HG02642 (cell line): ENCODE data around the gene BPI.
"Not testable (repeated sequence)": the region's sequence is repeated elsewhere in the genome, so short reads cannot be mapped to it uniquely, and the experiment has no call there.

Experiments used
- ATAC-seq: cut with Tn5 transposase; IDR thresholded peaks from one replicate; pipeline ENCODE4 v1.9.1; 2021; ENCODE audit warnings: mild to moderate bottlenecking; ENCODE audit not compliant: unreplicated experiment, poor library complexity

BPI gene

GRCh38 chr20:38353316-38353715, 49.4 kb downstream of the BPI start:
- ATAC-seq = no peak

DNA sequence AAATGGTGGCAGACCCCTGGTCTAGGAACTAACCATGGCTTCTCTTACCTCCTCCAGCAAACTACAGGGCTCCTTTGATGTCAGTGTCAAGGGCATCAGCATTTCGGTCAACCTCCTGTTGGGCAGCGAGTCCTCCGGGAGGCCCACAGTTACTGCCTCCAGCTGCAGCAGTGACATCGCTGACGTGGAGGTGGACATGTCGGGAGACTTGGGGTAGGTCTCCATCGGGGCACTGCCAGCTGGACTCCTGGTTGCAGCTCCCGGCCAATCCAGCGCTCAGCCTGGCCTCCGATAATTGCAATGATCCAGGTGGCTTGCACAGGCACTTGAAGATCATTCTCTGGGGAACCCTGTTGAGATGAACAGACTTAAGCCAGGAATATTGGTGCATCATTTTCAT, 50.3 kb downstream of the BPI start:
- ATAC-seq = no peak

DNA sequence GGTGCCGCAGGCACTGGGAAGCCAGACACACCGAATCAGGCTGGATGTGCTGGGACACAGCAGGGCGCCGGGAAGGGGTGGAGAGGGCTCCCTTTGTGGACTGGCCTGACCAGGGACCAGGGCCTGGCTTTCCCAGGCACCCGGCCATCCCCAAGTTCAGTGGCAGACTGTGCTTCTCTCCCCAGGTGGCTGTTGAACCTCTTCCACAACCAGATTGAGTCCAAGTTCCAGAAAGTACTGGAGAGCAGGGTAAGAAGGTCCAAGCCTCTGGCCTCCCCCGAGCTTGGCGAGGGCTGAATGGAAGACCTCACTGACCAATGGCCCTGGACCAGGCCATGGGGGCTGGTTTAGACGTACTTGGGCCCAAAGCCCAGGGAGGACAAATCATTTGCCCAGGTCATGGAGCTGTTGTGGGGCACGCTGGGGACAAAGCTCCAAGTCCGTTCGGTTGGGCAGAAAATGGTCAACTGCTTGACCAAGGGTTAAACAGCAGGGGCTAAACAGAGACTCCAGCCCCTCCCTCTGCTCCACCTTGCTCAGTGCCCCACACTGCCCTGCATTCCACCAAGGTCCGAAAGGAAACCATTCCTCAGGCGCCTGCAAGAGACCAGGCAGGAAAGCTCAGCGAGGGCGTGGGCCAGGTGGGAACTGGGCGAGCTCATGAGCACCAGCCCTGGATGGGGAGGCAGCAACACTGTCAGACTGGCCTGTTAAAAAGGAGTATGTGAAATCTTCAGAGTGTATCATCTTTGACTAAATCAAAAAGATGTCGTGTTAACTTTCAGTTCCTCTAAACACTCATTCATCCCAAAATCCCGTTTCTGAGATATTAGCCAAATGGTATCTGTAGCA, 51.4 kb downstream of the BPI start:
- no peak for ATAC-seq

DNA sequence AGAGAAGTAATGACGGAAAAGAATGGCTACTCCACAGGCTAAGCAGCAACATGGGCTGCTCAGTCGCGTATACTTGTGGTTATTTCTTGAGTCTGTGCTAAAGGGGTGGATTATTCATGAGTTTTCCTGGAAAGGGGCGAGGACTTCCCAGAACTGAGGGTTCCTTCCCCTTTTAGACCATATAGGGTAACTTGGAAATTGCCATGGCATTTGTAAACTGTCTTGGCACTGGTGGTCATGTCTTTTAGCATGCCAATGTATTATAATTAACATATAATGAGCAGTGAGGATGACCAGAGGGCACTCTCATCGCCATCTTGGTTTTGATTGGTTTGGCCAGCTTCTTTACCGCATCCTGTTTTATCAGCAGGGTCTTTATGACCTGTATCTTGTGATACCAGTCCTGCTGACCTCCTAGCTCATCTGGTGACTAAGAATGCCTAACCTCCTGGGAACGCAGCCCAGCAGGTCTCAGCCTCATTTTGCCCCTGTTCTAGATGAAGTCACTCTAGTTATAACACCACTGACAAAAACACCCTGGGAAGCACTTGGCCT, 53.8 kb downstream of the BPI start:
- no peak for ATAC-seq

DNA sequence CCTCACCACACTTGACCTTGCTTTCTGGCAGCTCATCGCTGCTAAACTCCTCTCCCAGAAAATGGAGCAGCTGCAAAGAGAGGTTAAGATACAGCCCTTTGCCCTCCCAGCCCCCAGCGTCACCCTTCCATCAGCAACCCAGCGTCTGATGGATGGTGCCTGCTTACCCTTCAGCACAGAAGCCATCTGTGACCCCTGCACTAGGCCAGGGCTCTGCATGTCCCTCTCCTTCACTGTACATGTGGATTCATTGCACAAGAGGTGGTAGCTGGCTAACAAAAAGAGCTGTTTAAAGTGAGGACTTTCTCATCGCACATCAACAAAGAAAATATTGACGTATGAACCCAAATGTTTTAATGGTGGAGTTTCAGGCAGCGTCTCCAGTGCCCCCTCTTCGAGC, 54.6 kb downstream of the BPI start:
- ATAC-seq = no peak

DNA sequence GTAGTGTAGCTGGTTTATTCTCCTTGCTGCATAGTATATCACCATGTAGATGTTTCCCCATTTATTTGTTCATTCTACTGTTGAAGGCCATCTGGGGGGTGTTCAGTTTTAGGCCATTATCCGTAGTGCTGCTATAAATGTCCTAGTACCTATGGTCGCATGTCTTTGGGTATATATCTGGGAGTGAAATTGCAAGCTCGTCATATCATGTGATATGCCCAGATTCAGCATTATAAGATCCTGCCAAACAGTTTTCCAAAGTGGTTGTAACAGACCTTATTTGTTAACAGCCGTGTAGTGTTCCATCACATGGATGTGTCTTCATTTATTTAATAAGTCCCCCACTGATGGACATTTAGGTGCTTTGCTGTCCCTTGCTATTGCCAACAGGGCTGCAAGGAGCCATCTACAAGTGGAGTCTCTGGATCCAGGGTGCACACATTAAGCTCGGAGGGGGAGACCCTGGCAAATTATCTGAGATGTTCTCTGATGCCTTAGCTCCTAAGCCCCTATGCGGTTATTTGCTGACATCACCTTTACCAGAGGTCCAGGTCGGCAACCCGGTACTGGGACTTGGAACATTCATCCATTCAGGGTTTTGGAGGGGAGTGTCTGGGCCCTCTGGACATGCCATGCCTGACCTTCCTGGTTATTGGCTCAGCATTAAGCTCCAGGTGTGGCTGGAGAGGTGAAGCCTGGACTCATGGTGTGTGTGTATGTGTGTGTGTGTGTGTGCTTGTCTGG, 59.2 kb downstream of the BPI start:
- ATAC-seq = no peak

- ATAC-seq = no peak
Observed at GRCh38 chr20:38369389-38369788, 65.4 kb downstream of the BPI start.

GRCh38 chr20:38372806-38373205, 68.8 kb downstream of the BPI start:
- no peak for ATAC-seq

- ATAC-seq = no peak
Observed at GRCh38 chr20:38373231-38373867, 69.4 kb downstream of the BPI start.

DNA sequence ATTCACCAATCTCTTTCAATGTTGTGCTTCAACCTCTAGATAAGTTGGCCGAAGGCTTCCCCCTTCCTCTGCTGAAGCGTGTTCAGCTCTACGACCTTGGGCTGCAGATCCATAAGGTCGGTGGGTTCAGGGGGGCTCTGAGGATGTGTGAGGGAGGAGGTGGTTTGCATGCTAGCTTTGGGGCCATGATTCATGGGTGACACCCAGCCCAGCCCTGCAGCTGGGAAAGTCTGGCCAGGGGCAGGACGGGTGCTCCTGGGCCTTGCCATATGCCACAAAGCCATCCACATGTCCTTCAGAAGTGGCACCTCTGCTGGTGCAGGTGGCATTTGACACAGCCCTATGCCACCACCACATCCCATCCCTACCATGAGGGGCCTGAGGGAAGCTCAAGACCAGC, 69.9 kb downstream of the BPI start:
- ATAC-seq = no peak

- no peak for ATAC-seq
Observed at GRCh38 chr20:38377039-38377685, 73.2 kb downstream of the BPI start.

DNA sequence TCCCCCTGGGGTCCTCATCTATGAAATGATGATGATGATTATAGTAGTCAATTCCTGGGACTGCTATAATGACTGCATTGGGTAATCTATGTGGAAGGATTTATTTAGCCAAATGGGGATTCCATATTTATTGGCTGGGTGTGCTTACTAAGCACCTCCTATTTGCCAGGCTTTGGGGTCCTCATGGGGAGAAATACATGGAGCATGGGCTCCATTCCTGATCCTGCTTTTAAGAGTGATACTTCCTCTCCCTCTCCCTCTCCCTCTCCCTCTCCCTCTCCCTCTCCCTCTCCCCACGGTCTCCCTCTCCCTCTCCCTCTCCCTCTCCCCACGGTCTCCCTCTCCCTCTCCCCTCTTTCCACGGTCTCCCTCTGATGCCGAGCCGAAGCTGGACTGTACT, 73.9 kb downstream of the BPI start:
- ATAC-seq = not testable (repeated sequence)

GRCh38 chr20:38383147-38383546, 79.2 kb downstream of the BPI start:
- no peak for ATAC-seq

- no peak for ATAC-seq
Observed at GRCh38 chr20:38386004-38386403, 82.0 kb downstream of the BPI start.

DNA sequence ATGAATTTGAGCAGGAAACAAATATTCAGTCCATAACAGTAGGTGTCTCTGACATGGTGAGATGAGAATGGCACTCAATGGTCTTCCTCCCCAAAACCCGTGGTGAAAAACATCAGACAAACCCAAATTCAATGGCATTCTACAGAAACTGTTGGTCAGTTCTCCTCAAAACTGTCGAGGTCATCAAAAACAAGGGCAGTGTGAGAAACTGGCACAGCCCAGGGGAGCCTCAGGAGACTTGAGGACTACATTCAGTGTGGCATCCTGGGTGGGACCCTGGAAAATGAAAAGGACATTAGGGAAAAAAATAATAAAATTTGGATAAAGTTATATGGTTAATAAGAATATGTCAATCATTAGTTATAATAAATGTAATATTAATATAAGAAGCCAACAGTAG, 82.9 kb downstream of the BPI start:
- no peak for ATAC-seq
